Left ventricle myocardium inferior (tissue), 1 donor: ENCODE data around the gene SLC23A2. TPM values are rescaled to one million over a fixed set of nuclear protein-coding genes. Genes with fewer than 3 reads are reported as not detected.

Experiments used
- DNase-seq: peaks from one replicate; pipeline ENCODE4 v3.0.0-alpha.2; 2020
- H3K27ac ChIP-seq: fragments of 200-600 bp; replicated peaks from 2 replicates; pipeline ENCODE4 v1.8.0; 2021
- H3K27me3 ChIP-seq: fragments of 200-600 bp; 2 replicates; pipeline ENCODE4 v1.8.0; 2021; ENCODE audit warnings: low read depth
- H3K36me3 ChIP-seq: fragments of 200-600 bp; 2 replicates; pipeline ENCODE4 v1.8.0; 2021
- H3K4me1 ChIP-seq: fragments of 200-600 bp; 2 replicates; pipeline ENCODE4 v1.8.0; 2021
- H3K4me3 ChIP-seq: fragments of 200-600 bp; 2 replicates; pipeline ENCODE4 v1.8.0; 2021; ENCODE audit warnings: mild to moderate bottlenecking, moderate library complexity
- H3K9me3 ChIP-seq: fragments of 200-600 bp; replicated peaks from 2 replicates; pipeline ENCODE4 v1.8.0; 2021
- intact Hi-C: fragments of 100-400 bp; cut with micrococcal nuclease; formaldehyde crosslinking; loops from one replicate; pipeline ENCODE4 v1.11.0; 2022
- total RNA-seq: library from RNA; stranded (reverse); fragmentation: NEBNext Ultra II Directional; extraction: Animal tissue kit (Norgen Biotek cat#: 25700); gene quantifications from one replicate; pipeline ENCODE4 v1.2.1, GENCODE V29; 2021
- TF ChIP-seq, protein P1 (sequence below): fragments of 200-600 bp; IDR thresholded peaks from 2 replicates; pipeline ENCODE4 v1.8.0; 2021; ENCODE audit warnings: antibody characterized with exemption, mild to moderate bottlenecking, borderline replicate concordance
- donor health status: DM: no; HTN: yes; CAD: no; lungs with severe emphysema.

SLC23A2 gene
- total RNA-seq, 1 donor from 2014 or later = 6.3 TPM

DNA sequence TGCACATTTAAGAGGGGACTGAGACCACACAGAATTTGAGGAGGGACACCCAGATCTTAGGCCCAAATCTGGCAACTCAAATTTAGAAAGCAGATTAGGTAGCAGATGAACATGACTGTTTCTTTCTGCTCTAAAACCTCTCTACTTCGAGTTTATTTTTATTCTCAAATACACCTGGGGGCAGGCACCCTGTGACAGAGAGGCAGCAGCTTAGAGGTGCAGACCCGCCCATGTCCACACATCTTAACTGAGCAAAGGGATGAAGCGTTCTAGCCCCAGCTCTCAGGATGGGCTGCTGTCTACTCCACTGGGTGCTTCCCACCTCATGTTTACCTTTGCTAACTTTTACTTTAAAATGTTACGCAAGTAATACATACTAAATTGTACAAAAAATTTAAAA is 125.0 kb downstream of the SLC23A2 start:
- H3K4me1 ChIP-seq = peaks cover 7% of the 10 kb centered on the region
- TF ChIP-seq, protein P1, sequence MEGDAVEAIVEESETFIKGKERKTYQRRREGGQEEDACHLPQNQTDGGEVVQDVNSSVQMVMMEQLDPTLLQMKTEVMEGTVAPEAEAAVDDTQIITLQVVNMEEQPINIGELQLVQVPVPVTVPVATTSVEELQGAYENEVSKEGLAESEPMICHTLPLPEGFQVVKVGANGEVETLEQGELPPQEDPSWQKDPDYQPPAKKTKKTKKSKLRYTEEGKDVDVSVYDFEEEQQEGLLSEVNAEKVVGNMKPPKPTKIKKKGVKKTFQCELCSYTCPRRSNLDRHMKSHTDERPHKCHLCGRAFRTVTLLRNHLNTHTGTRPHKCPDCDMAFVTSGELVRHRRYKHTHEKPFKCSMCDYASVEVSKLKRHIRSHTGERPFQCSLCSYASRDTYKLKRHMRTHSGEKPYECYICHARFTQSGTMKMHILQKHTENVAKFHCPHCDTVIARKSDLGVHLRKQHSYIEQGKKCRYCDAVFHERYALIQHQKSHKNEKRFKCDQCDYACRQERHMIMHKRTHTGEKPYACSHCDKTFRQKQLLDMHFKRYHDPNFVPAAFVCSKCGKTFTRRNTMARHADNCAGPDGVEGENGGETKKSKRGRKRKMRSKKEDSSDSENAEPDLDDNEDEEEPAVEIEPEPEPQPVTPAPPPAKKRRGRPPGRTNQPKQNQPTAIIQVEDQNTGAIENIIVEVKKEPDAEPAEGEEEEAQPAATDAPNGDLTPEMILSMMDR = no peak
- H3K9me3 ChIP-seq = no peaks in the 10 kb centered on the region
- intact Hi-C loops = no loop called here
- H3K4me3 ChIP-seq = no peak overlapping the region
- no peak for DNase-seq
- no peaks in the 10 kb centered on the region for H3K27me3 ChIP-seq
- H3K27ac ChIP-seq = no peak overlapping the region
- H3K36me3 ChIP-seq = peaks cover 45% of the 10 kb centered on the region

DNA sequence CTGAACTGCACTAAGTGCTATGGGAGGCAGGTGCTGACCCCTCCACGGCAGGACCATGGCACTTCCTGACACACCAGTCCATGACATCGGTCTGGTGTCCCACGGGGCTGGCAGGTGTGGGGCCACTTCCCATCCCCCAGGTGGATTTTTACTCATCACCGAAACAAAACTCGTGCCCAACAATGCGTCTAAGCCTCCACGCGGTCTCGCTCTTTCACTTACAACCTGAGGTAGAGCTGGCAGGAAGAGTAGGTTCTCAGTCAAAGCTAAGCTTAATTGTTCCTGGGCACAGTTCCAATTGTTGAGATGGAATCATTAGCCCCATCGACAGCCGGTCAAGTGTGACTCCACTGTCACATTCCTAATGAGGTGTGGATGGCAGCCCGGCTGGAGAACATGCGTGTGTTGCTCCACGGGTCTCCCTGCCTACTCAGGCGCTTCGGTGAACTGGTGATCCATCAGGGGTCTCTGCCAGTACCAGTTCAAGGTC is 125.7 kb downstream of the SLC23A2 start:
- Histone ChIP-seq H3K9me3 (no peaks in the 10 kb centered on the region), H3K27ac (no peak overlapping the region), H3K27me3 (no peaks in the 10 kb centered on the region), H3K4me1 (peaks cover 7% of the 10 kb centered on the region), H3K4me3 (no peak overlapping the region), H3K36me3 (peaks cover 42% of the 10 kb centered on the region)
- intact Hi-C loops = no loop called here
- TF ChIP-seq, protein P1 = no peak
- no peak for DNase-seq

DNA sequence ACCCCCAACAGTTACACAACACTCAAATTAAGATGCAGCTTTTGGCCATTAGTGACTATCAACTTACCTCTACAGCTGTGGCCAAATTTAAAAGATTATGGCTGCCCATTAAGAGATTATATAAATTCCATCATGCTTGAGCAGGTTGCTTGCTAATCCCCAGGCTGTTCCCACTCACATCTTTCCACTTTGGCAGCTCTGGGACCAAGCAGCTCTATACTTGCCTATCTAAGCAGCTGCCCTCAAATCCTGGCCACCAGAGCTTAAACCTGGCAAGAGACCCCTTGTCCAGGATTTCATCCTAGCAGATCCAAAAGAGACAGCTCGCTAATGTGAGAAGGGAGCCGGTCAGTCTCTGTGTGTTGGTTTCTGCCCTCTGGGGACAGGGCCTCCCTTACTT is 127.9 kb downstream of the SLC23A2 start:
- Histone ChIP-seq H3K4me1 (peaks cover 7% of the 10 kb centered on the region), H3K4me3 (no peak overlapping the region), H3K27me3 (no peaks in the 10 kb centered on the region), H3K9me3 (no peaks in the 10 kb centered on the region), H3K36me3 (peaks cover 44% of the 10 kb centered on the region), H3K27ac (no peak overlapping the region)
- intact Hi-C loops = no loop called here
- DNase-seq = no peak
- TF ChIP-seq, protein P1 = no peak

DNA sequence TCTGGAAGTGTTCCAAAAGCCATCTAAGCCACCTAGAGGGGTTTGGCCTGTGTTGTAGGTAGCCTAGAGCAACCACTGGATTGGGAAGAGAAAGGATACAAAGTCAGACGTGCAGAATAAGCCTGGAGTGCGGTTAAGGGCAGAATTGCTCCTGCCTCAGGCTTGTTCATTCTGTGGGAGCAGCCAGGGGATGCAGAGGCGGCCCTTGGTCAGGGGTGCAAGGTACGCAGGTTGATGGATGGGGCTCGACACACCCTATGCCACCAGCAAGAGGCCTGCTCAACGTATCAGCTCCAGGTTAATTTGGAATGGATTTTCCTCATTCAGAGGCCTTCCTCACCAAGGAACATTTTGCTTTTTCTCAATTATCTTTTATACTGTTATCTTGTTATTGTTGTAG is 129.8 kb downstream of the SLC23A2 start:
- H3K27me3 ChIP-seq = no peaks in the 10 kb centered on the region
- intact Hi-C loops = no loop called here
- TF ChIP-seq, protein P1 = no peak
- no peak overlapping the region for H3K27ac ChIP-seq
- H3K4me3 ChIP-seq = no peak overlapping the region
- H3K36me3 ChIP-seq = peaks cover 44% of the 10 kb centered on the region
- no peak for DNase-seq
- no peaks in the 10 kb centered on the region for H3K9me3 ChIP-seq
- H3K4me1 ChIP-seq = peaks cover 7% of the 10 kb centered on the region

DNA sequence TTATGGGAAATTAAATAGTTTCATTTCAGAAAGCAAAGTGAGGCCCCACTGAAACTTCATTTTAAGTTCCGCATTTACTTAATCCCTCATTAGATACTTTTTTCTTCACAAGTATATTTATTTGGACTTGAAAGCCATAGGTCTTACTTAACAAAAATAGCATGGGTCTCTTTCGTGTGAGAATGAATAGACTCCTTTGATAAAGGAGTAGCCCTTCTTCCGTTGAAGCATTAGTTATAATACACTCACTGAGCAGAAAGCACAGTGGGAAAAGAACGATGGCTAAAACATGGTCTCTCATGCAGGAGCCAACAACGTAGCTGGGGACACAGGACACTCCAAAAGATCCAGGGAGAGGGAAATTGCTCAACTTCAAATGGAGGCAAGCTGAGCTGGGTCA is 130.4 kb downstream of the SLC23A2 start:
- intact Hi-C loops = no loop called here
- H3K36me3 ChIP-seq = peaks cover 44% of the 10 kb centered on the region
- no peak overlapping the region for H3K27ac ChIP-seq
- TF ChIP-seq, protein P1 = no peak
- H3K9me3 ChIP-seq = no peaks in the 10 kb centered on the region
- no peak overlapping the region for H3K4me3 ChIP-seq
- no peaks in the 10 kb centered on the region for H3K27me3 ChIP-seq
- DNase-seq = no peak
- peaks cover 7% of the 10 kb centered on the region for H3K4me1 ChIP-seq
